8988T (cell line): ENCODE data around the gene GPER1.
"Not testable (repeated sequence)": the region's sequence is repeated elsewhere in the genome, so short reads cannot be mapped to it uniquely, and the experiment has no call there.

Source experiments
- DNase-seq: peaks from one replicate; pipeline ENCODE4 v3.0.0; 2011

The GPER1 gene

GRCh38 chr7:1071731-1072254 lies 16.1 kb upstream of the GPER1 start:
- no peak for DNase-seq

- no peak for DNase-seq
Measured at GRCh38 chr7:1073142-1073977, 14.6 kb upstream of the GPER1 start.

GRCh38 chr7:1074018-1074417 lies 13.9 kb upstream of the GPER1 start:
- not testable (repeated sequence) for DNase-seq

- DNase-seq: no peak
Measured at GRCh38 chr7:1074593-1075431, 13.1 kb upstream of the GPER1 start.

- no peak for DNase-seq
Measured at GRCh38 chr7:1076184-1077072, 11.5 kb upstream of the GPER1 start.

GRCh38 chr7:1078519-1078918 lies 9.4 kb upstream of the GPER1 start:
- DNase-seq: no peak

- no peak for DNase-seq
Measured at GRCh38 chr7:1078985-1079384, 8.9 kb upstream of the GPER1 start.

GRCh38 chr7:1079546-1079945 lies 8.4 kb upstream of the GPER1 start:
- DNase-seq: no peak

- no peak for DNase-seq
Measured at GRCh38 chr7:1080252-1080920, 7.5 kb upstream of the GPER1 start.

- DNase-seq: no peak
Measured at GRCh38 chr7:1080921-1081255, 7.0 kb upstream of the GPER1 start.

- DNase-seq: no peak
Measured at GRCh38 chr7:1081336-1081735, 6.6 kb upstream of the GPER1 start.

GRCh38 chr7:1081931-1082401 lies 5.9 kb upstream of the GPER1 start:
- DNase-seq: no peak

- DNase-seq: no peak
Measured at GRCh38 chr7:1083729-1084657, 3.9 kb upstream of the GPER1 start.

- no peak for DNase-seq
Measured at GRCh38 chr7:1085266-1085665, 2.6 kb upstream of the GPER1 start.

- no peak for DNase-seq
Measured at GRCh38 chr7:1085910-1086421, 1.9 kb upstream of the GPER1 start.

- DNase-seq: peak; percentile 90
Measured at GRCh38 chr7:1086588-1087464, 1.1 kb upstream of the GPER1 start.

- no peak for DNase-seq
Measured at GRCh38 chr7:1087465-1087814, 473 bp upstream of the GPER1 start.

- DNase-seq: no peak
Measured at GRCh38 chr7:1090236-1090635, 2.3 kb downstream of the GPER1 start.

- no peak for DNase-seq
Measured at GRCh38 chr7:1090686-1091643, 3.1 kb downstream of the GPER1 start.
